HFF-Myc (cell line): ENCODE measurements around the gene FAM89B.

Experiments used
- DNase-seq: peaks from one replicate; pipeline ENCODE4 v3.0.0-alpha.2; 2011; ENCODE audit warnings: low read depth; ENCODE audit errors: extremely low read depth
- H3K4me3 ChIP-seq: replicated peaks from 2 replicates; pipeline ENCODE4 v1.5.1; 2011; ENCODE audit warnings: low read depth, mild to moderate bottlenecking, control low read depth, low read length
- TF ChIP-seq, protein P1 (sequence below): IDR thresholded peaks from 2 replicates; pipeline ENCODE4 v1.5.1; 2012; ENCODE audit warnings: mild to moderate bottlenecking, low read depth, low read length, control low read depth; ENCODE audit errors: missing control alignments

The FAM89B gene

DNA sequence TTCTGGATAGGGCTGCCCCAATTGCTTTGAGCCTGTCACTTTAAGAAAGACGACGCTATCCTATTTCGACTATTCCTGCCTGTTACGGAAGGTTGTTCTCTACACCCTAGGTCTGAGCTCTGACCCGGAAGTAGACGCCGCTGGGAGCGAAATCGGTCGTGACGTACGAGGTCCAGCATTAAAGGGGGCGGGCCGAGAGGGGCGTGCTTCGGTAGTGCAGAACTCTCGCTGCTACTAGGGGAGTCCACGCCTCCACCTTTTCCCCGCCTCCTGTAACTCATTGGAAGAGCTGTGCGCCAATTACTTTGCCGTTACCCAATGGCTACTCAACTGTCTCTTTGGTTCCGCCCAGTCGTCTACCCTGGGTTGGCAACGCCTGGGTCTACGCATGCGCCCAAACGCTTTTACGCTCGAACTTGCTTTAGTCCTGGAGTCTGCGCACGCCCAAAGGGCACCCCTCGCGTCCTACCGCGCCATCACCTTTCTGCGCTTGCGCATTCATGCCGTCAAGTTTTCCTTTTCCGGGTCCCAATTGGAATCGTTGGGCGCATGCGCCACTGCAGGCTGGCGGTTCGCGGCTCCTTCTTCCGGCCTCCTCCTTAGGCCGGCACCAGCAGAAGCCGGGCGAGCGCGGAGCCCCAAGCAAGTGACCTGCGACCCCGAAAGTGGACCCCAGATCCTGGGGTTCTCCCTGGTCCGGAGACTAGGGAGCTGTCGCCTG, 43.1 kb downstream of the FAM89B start, which contains the start of gene PCNX3:
PCNX3 (plus strand) TSS at position 548 of the 721 bp plus-strand sequence. CDS start 536 bp downstream, outside the sequence.
- DNase-seq: peak; percentile 100
- TF ChIP-seq, protein P1, sequence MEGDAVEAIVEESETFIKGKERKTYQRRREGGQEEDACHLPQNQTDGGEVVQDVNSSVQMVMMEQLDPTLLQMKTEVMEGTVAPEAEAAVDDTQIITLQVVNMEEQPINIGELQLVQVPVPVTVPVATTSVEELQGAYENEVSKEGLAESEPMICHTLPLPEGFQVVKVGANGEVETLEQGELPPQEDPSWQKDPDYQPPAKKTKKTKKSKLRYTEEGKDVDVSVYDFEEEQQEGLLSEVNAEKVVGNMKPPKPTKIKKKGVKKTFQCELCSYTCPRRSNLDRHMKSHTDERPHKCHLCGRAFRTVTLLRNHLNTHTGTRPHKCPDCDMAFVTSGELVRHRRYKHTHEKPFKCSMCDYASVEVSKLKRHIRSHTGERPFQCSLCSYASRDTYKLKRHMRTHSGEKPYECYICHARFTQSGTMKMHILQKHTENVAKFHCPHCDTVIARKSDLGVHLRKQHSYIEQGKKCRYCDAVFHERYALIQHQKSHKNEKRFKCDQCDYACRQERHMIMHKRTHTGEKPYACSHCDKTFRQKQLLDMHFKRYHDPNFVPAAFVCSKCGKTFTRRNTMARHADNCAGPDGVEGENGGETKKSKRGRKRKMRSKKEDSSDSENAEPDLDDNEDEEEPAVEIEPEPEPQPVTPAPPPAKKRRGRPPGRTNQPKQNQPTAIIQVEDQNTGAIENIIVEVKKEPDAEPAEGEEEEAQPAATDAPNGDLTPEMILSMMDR: no peak
- H3K4me3 ChIP-seq: peak within 1 kb of the TSS; percentile 76

- TF ChIP-seq, protein P1: no peak
- H3K4me3 ChIP-seq: peak overlapping the region; percentile 76
- no peak for DNase-seq
Measured at GRCh38 chr11:65615950-65616574, 43.7 kb downstream of the FAM89B start.

DNA sequence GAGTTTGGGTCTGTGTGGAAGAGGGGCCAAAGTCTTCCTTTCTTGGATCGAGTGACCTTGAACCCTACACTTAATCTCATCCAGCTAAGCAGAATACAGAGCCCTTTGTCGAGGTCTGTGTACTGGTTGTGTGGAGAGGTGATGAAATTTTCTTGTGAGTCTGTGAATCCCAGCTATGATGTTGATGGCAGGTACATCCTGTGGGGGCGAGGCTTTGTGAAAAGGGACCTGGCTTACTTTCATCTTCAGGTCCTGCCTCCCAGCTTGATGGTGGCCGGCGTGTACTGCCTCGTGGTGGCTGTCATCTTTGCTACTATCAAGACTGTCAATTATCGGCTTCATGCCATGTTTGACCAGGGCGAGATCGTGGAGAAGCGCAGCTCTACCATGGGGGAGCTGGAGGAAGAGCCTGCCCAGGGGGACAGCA, 44.2 kb downstream of the FAM89B start:
- peak overlapping the region; percentile 76 for H3K4me3 ChIP-seq
- TF ChIP-seq, protein P1: no peak
- no peak for DNase-seq

DNA sequence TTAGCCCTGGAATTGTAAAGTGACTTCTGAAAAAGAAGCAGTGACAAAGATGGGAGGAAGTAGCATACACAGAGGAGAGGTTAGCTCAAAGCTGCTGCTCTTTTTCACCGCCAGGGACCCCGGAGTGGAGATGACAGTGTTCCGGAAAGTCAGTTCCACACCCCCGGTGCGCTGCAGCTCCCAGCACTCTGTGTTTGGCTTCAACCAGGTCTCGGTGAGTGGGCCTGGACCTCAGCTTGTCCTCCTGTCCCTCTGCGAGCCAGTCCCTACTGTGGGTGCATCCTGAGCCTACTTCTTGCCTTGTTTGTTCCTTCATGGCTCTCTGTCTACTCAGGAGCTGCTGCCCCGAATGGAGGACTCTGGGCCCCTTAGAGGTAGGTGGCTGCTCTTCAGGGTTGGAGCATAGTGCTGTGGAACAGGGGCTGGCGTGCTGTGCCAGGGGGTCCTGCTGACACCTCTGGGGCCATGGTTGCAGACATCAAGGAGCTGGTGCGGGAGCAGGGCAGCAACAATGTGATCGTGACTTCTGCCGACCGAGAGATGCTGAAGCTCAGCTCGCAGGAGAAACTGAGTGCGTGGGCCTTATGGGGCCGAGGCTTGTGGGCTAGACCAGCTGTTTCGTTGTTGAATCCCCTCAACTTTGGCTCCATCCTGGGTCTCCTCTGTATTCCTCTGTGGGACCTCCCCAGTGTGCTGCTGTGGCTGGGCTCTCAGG, 45.0 kb downstream of the FAM89B start:
- DNase-seq: no peak
- TF ChIP-seq, protein P1: no peak
- peak overlapping the region; percentile 76 for H3K4me3 ChIP-seq

DNA sequence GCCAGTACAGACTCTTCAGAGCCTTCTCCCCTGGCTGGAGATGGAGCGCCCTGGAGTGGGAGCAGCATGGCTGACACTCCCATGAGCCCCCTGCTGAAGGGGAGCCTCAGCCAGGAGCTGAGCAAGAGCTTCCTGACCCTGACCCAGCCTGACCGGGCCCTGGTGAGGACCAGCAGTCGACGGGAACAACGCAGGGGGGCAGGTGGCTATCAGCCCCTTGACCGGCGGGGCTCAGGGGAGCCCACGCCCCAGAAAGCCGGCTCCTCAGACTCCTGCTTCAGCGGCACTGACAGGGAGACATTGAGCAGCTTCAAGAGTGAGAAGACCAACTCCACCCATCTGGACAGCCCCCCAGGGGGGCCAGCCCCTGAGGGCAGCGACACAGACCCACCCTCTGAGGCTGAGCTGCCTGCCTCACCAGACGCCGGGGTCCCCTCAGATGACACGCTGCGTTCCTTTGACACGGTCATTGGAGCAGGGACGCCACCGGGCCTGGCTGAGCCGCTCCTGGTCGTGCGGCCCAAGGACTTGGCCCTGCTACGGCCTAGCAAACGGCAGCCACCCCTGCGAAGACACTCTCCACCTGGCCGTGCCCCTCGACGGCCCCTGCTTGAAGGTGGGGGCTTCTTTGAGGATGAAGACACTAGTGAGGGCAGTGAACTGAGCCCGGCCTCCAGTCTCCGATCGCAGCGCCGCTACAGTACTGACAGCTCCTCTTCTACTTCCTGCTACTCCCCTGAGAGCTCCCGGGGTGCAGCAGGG, 45.8 kb downstream of the FAM89B start:
- no peak overlapping the region for H3K4me3 ChIP-seq
- DNase-seq: no peak
- TF ChIP-seq, protein P1: no peak

DNA sequence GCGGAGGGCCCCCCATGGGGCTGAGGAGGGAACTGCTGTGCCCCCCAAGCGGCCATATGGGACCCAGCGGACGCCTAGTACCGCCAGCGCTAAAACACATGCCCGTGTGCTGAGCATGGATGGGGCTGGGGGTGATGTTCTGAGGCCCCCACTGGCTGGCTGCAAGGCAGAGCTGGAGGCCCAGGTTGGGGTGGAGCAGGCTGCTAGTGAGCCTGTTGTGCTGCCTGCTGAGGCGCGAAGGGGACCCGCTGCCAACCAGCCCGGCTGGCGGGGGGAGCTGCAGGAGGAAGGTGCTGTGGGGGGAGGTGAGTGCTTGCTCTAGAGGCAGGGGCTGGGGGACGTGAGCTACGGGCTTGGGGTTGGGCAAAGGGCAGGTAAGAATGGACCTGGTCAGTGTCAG, 46.4 kb downstream of the FAM89B start:
- no peak for DNase-seq
- no peak overlapping the region for H3K4me3 ChIP-seq
- TF ChIP-seq, protein P1: no peak
